GM12873 (cell line): Measurements from ENCODE around the gene TRIM41.

Source experiments
- TF ChIP-seq, protein P1 (sequence below): IDR thresholded peaks from 2 replicates; pipeline ENCODE4 v1.5.1; 2012; ENCODE audit warnings: low read depth, mild to moderate bottlenecking, moderate library complexity, low read length, control low read depth; ENCODE audit not compliant: insufficient read depth; ENCODE audit errors: missing control alignments

The TRIM41 gene

DNA sequence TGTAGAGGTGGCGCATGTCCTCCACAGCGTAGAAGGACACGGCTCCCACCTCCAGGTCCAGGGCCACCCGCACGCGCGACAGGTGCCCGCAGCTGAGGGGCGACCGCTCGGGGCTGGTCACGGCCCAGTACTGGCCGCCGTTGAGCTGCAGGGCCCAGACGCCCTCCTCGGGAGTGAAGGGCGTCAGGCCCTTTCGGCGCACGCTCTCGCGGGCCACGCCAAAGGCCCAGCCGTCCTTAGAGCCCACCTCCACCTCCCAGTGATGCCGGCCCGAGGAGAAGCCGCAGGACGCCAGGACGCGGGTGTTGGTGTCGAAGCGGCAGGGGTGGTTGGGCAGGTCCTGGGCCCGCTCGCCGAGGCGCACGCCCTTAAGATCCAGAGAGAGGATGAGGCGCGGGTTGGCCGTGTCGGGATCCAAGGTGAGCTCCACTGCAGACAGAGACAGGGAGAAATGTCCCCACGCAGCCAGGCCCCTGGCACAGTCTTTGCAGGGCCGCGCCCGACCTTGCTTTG, 27.8 kb upstream of the TRIM41 start:
- TF ChIP-seq, protein P1, sequence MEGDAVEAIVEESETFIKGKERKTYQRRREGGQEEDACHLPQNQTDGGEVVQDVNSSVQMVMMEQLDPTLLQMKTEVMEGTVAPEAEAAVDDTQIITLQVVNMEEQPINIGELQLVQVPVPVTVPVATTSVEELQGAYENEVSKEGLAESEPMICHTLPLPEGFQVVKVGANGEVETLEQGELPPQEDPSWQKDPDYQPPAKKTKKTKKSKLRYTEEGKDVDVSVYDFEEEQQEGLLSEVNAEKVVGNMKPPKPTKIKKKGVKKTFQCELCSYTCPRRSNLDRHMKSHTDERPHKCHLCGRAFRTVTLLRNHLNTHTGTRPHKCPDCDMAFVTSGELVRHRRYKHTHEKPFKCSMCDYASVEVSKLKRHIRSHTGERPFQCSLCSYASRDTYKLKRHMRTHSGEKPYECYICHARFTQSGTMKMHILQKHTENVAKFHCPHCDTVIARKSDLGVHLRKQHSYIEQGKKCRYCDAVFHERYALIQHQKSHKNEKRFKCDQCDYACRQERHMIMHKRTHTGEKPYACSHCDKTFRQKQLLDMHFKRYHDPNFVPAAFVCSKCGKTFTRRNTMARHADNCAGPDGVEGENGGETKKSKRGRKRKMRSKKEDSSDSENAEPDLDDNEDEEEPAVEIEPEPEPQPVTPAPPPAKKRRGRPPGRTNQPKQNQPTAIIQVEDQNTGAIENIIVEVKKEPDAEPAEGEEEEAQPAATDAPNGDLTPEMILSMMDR = no peak

DNA sequence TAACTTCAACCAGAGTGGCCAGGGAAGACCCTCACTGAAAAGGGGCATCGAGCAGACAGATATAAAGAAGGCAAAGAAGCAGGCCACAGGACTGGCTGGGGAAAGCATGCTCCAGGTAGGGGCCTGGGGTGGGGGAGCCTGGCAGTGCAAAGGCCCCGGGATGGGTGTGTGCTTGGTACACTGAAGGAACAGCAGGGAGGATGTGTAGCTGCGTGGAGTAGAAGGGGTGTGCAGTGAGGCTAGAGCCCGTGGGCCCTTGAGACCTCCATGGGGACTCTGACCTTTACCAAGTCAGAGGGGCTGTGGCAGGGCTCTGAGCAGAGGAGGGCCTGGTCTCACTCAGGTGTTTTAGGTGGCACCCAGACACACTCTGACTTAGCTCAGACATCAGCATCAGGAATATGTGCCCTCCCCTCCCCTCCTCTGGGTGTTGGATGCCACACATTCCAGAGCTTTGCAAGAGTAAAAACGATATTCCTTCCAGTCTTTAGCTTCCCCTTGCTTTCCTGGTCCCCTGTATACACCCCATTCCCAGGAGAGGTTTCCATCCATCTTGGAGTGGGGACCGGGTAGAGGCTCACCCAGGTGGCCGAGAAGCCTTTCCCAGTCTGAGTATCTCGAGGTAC, 25.6 kb upstream of the TRIM41 start:
- TF ChIP-seq, protein P1 = no peak

DNA sequence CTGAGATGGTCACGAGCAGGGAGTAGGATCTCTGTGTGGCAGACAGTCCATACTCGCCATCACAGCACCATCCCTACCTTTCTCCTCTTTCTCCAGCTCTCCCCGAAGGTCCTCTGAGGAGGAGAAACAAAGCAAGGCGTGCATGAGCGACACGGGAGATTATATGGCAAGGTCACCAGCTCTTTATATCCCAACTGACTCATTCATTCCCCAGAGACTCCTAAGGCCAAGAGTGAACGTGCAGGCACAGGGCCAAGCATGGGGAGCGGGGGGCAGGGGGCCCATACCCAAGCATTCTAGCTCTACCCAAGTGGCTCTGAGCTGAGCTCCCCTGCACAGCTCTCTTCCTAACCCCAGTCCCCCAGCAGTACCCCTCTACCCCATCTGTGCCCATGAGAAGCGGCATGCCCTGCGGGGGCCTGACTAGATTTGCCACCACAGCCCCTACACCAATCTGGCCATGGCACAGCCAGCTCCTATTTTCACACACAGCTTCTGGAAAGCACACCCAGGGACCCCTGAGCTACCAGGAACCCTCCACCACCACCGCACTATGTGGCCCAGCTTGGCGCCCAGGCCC, 24.9 kb upstream of the TRIM41 start:
- TF ChIP-seq, protein P1 = no peak

DNA sequence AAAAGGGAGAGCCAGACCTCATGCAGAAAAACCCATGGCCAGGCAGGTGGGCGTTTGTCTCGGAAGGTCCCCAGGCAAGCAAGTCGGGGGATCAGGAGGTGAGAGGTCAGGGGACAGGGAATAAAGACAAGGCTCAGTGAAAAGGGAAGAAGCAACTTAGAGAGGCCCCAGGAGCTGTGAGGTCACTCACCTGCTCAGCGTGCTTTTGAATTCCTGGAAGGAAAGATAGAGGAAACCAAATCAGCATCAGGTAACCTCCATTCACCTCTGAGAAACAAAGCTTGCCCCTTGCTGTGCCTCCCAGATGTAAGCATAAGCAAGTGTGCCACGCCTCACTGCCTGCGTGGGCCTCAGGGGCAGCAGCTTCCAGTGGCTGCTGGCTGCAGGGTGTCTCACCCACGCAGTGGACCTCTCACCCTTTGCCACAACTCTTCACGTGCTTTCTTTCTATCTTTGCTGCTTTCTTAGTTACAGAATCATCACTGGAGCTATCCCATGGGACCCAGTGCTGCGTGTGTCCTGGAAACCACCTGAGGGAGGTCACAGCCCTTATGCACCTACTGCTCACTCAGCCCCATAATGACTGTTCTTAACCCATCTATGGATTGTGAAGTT, 24.1 kb upstream of the TRIM41 start:
- TF ChIP-seq, protein P1 = no peak

DNA sequence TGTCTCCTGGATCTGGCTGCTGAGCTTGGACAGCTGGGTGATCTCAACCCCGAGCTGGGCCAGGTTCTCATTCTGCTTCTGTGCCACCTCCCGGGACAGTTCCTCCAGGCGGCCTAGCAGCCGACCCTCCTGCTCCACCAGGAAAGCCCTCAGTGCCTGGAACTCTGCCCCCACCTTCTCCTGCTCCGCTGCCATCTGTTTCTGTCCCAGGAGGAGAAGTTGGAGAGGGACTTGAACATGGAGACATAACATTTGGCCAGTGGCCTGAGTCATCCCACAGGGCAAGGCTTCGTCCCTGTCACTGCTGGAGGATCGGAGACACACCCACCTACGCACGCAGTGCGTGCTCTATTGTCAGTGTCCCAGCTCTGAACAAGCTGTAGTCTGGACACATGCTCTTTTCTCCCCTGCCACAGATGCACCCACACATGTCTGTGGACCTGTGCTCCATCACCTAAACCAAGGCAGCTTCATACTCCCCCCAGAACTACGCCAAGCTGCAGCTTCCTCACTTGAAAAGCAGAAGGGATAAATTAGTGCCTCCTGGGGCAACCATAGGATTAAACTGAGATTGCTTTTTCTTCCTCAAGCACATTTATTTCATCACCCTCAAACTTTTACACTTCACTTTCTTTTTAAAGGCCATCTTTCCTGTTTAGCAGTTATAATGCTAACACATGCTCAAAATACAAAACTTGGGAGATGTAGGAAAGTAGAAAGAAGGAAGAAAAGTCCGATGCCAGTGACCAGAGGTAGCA, 23.0 kb upstream of the TRIM41 start:
- TF ChIP-seq, protein P1 = no peak

DNA sequence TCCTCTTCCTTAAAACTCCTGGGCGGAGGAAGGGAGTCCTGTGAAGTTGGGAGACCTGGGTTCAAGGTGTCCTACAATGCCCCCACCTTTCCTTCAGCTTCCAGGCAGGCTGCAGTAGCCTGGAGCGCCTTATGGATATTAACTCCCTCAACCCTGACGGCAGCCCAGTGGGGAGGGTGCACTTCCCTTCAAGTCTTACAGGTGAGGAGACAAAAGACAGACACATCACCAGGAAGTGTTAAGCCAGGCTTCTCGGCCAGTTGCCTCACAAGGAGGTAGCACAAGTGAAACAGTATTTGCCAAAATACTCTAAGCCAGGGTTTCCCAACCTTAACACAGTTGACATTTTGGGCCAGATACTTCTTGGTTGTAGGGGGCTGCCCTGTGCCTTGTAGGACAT, 22.3 kb upstream of the TRIM41 start:
- TF ChIP-seq, protein P1 = no peak
